ES-I3 (cell line): ENCODE results near the gene TRIM32.

Source experiments
- H3K36me3 ChIP-seq: 2 replicates; pipeline ENCODE4 v1.6.1; 2013; ENCODE audit warnings: mild to moderate bottlenecking, low read length, control low read depth, moderate library complexity; ENCODE audit not compliant: insufficient read depth
- H3K4me1 ChIP-seq: 2 replicates; pipeline ENCODE4 v1.6.1; 2013; ENCODE audit warnings: mild to moderate bottlenecking, control low read depth, low read length; ENCODE audit not compliant: insufficient read depth
- H3K9ac ChIP-seq: 2 replicates; pipeline ENCODE4 v1.6.1; 2013; ENCODE audit warnings: low read depth, mild to moderate bottlenecking, low read length, moderate library complexity
- H3K9me3 ChIP-seq: 2 replicates; pipeline ENCODE4 v1.6.1; 2013; ENCODE audit warnings: mild to moderate bottlenecking, low read length, moderate library complexity; ENCODE audit not compliant: control insufficient read depth, insufficient read depth

Gene TRIM32, protein sequence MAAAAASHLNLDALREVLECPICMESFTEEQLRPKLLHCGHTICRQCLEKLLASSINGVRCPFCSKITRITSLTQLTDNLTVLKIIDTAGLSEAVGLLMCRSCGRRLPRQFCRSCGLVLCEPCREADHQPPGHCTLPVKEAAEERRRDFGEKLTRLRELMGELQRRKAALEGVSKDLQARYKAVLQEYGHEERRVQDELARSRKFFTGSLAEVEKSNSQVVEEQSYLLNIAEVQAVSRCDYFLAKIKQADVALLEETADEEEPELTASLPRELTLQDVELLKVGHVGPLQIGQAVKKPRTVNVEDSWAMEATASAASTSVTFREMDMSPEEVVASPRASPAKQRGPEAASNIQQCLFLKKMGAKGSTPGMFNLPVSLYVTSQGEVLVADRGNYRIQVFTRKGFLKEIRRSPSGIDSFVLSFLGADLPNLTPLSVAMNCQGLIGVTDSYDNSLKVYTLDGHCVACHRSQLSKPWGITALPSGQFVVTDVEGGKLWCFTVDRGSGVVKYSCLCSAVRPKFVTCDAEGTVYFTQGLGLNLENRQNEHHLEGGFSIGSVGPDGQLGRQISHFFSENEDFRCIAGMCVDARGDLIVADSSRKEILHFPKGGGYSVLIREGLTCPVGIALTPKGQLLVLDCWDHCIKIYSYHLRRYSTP

DNA sequence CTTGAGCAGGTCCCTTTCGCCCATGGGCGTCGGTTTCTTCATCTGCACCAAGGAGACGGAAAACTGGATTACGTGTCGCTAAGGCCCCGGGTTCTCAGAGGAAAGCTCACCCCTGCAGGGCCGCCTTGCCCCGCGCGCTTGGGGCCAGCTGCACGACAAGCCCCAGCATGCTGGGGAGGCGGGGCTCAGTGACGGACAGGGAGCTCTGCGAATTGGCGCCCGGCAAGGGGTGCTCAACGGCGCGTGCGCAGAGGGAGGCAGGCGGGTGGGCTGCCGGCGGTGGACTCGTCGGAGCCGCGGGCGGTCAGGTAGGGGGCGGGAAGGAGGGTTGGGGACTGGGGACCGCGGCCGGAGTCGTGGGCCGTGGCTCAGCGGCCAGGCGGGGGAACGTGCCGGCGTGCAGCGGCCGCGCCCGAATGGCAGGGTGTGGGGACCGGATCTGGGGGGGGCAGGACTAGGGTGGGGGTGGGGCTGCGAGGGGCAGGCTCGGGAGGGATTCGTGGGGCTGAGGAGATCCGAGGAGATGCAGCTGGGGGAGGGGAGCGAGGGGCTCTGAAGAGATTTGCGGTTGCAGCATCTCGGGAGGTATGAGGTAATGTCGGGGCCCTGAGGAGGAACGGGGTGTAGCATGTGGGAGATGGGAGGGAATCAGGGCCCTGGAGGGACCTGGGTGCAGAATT, at the start of gene TRIM32:
TSS of gene TRIM32 (plus strand) at position 232 of the 680 bp plus-strand sequence. CDS start 10,438 bp downstream, outside the sequence.
- Histone ChIP-seq H3K4me1 (no peaks in the 10 kb centered on the region), H3K9ac (peak within 1 kb of the TSS; percentile 80), H3K36me3 (no peaks in the 10 kb centered on the region; the same call in 1 of the 2 replicates), H3K9me3 (peaks cover 5% of the 10 kb centered on the region; the same call in 1 of the 2 replicates)

DNA sequence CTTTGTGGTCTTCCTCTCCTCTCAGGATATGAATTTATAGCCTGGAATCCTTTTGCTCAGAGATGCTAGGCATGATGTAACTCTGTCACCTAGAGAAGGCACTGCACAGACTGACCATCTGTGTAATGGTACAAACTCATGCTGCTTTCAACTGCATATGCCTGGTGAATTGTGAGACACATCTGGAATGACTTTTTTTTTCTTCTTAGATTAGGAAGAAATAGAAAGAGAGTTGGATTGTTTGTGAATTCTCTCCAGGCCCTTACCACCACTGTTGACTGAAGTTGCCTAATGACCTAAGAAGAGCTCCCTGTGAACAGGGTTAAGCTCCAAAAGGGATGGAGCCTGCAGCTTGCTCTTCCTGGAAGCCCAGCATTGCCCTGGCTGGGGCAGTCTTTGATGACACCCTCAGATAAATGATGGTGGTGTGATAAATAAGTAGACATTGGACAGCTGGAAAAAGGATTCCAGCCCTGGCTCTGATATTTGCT, 47.8 kb upstream of the TRIM32 start:
- Histone ChIP-seq H3K36me3 (no peaks in the 10 kb centered on the region), H3K9me3 (peaks cover 4% of the 10 kb centered on the region; the same call in 1 of the 2 replicates)

DNA sequence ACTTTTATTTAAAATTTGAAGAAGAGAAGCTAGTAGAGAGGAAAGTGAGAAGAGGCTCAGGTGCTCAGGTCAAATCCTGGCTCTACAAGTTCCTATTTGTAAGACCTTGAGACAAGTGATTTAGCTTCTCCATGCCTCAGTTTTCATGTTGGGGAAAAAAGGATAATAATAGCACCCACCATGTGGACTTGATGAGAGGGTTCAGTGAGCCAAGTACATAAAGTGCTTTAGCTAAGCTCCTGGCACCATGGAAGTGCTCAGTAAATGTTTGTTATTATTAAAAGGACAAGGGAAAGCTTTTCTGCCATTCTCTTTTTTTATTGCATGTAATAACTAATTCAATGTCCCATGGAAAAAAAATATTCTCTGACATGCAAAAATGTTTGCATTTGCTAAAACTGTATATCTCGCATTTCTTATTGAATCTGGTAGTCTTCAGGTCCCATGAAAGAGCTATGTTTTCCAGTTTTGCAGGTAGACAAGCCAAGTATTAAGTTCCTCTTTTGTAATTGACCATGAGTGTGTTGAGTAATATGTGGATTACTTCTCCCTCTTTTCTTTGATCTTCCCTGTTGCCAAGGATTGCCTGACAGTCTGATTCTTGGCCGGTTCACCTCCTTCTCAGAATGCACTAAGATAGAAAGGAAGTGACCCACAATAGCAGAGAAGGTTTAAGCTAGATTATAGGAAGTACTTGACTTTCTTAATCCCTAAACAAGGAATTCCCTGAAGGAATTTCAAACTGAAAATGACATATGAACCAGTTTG, 45.6 kb upstream of the TRIM32 start:
- Histone ChIP-seq H3K36me3 (no peaks in the 10 kb centered on the region), H3K4me1 (no peaks in the 10 kb centered on the region), H3K9me3 (peaks cover 4% of the 10 kb centered on the region; the same call in 1 of the 2 replicates), H3K9ac (no peak overlapping the region)

More for the DNA sequence above, 47.8 kb upstream of the TRIM32 start:
- Histone ChIP-seq H3K4me1 (no peaks in the 10 kb centered on the region), H3K9ac (no peak overlapping the region)

DNA sequence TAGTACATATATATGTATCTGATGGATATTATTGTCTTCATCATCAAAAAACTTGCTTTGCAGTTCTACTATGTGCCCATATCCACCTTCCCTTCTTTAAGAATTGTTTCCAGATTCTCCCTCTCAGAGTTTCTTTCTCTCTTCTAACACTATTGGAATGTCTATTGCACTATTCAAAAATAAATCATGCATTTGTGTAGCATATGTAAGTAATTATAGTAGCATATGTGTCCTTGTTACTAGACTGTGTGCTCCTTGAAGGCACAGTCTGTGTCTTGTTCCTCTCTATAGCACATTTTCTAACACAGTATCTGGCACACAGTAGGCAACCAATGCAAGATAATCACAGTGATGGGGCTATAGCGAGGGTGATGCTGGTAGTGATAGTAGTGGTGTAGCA, 43.4 kb upstream of the TRIM32 start:
- H3K9ac ChIP-seq = no peak overlapping the region
- H3K36me3 ChIP-seq = no peaks in the 10 kb centered on the region
- H3K9me3 ChIP-seq = no peaks in the 10 kb centered on the region
- H3K4me1 ChIP-seq = no peaks in the 10 kb centered on the region

DNA sequence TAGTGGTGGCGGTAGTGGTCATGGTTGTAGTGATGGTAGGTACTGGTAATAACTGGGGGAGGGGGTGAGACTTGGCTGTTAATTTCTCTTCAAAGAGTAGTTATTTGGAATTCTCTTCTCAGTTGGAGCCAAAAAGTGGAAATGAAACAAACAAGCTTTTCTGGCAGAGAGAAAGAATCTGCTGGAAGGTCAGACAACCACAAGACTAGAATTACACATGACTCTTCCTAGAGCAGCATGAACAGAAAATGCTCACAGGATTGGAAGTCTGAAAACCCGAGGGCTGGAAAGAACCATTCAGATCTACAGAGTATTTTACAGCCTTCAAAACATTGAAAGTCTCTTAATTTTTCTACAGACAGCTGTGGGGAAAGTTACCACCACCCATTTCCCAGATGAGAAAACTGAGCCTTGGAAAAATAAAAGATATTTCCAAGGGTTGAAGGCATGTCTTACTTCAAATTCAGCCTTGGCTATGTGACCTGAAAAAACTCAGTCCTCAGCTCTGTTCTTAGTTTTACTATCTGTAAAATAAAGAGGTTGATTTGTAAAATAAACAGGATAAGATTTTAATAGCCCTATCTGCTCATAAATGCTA, 42.9 kb upstream of the TRIM32 start:
- Histone ChIP-seq H3K36me3 (no peaks in the 10 kb centered on the region), H3K9ac (no peak overlapping the region), H3K9me3 (no peaks in the 10 kb centered on the region), H3K4me1 (no peaks in the 10 kb centered on the region)

DNA sequence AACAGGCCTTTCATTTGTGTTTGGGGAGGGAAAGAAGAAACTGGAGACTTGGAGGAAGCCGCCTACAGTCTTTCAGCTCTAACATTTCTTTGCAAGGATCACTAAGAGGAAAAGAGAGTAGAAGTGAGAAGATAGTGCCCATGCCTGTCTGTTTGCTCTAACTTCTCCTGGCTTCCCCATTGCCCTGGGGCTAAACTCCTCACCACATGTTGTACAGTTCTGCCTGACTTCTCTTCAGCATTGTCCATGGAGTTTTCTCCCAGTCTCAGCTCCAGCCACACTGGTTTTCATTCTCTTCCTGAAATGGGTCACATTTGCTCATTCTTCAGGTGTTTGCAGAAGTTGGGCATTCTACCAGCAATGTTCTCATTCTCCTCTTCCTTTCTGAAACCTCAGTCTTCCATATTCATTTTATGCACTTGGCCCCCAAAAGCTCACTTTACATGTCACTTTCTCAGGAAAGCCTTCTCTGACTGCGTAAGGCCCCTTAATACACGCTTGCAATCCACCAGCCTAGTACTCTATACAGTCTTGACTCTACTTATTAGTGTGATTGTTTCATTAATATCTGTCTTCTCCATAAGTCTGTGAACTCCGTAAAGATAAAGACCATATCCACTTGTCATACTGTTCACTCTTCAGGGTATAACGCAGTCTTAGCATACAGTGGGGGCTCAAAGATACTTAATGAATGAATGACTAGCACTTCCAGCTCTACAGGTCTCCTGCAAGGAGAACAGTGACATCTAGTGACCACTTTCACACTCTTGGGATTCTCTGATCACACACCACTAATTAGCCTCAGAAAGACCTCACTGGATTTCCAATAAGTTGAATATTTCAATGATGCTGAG, 40.2 kb upstream of the TRIM32 start:
- H3K4me1 ChIP-seq = no peaks in the 10 kb centered on the region
- no peak overlapping the region for H3K9ac ChIP-seq
- no peaks in the 10 kb centered on the region for H3K9me3 ChIP-seq
- no peaks in the 10 kb centered on the region for H3K36me3 ChIP-seq

DNA sequence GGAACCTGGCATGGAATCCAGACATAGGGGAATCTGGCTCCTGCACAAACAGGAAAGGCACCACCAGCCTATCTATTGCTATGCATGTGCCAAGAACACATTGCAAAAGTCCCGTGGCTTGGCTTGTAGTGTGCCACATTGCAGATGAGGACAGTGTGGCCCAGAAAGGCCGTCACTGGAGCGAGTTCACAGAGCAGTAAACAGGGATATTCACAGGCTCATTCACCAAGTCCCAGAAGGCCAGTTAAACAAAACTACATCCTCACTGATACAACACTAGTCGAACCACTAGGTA, 39.6 kb upstream of the TRIM32 start:
- Histone ChIP-seq H3K9ac (no peak overlapping the region), H3K4me1 (no peaks in the 10 kb centered on the region), H3K9me3 (no peaks in the 10 kb centered on the region), H3K36me3 (no peaks in the 10 kb centered on the region)

DNA sequence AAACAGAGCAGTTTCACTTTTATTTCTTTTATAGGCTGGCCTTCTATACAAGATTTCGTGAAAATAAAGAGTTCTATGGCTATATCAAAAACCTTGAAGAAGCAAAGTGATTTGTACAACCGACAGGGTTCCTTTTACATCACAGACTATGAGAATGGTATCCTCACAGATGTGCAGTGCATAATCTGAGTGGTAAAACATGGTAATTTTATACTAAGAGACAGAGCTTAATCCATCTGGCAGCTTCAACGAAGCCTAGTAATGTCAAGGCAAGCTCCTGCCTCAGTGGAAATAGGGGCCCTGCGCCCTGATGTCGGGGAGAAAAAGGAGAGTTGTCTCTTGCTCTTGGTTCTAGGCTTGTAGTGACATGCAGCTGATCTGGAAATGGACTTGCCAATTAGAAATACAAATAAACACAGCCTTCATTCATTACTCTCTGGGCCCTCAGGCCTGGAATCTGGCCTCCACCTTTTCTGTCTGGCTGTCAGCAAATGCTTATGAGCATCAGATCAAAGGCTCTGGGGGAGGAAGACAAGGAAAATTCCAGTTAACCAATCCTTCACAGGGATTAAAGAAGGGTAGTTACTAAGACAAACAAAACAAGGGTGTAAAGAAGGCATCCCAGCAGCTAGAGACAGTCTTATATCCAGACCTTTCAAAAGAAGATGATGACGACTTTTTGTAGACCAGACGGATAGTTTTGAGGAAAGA, 33.6 kb upstream of the TRIM32 start:
- Histone ChIP-seq H3K9me3 (no peaks in the 10 kb centered on the region), H3K36me3 (no peaks in the 10 kb centered on the region), H3K9ac (no peak overlapping the region), H3K4me1 (no peaks in the 10 kb centered on the region)

DNA sequence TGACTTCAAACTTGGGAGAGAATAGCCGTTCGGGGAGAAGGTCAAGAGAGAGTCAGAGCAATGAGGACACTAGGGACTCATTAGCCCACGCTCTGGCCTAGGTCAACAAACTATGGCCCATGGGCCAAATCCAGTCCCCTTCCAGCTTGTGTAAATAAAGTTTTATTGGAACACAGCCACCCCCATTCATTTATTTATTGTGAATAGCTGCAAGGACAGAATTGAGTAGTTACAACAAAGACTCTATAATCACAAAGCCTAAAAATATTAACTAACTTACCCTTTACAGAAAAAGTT, 33.1 kb upstream of the TRIM32 start:
- Histone ChIP-seq H3K36me3 (no peaks in the 10 kb centered on the region), H3K4me1 (no peaks in the 10 kb centered on the region), H3K9ac (no peak overlapping the region), H3K9me3 (no peaks in the 10 kb centered on the region)

DNA sequence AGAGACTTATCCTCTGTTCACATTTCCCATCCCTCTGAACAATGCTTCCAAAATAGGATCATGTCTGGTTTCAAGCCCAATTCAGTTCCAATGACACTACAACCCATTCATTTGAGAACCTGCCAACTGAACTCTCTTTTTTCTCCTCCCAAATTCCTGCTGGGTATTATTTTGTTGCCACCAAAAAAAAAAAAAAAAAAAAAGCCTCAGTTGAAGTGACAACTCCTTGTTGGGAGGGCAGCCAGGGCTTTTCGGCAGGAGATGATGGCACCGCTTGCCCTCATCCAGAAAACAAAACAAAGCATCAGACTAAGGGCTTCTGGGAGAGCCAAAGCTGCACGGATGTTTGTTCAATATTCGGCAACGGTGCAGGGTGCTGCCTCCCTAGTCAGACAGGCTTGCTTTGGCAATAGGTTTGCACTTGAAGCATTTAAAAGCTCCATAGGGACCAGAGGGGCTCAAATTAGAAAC, 30.6 kb upstream of the TRIM32 start:
- Histone ChIP-seq H3K9ac (no peak overlapping the region), H3K36me3 (no peaks in the 10 kb centered on the region), H3K4me1 (peaks cover 2% of the 10 kb centered on the region; the same call in 1 of the 2 replicates), H3K9me3 (no peaks in the 10 kb centered on the region)

DNA sequence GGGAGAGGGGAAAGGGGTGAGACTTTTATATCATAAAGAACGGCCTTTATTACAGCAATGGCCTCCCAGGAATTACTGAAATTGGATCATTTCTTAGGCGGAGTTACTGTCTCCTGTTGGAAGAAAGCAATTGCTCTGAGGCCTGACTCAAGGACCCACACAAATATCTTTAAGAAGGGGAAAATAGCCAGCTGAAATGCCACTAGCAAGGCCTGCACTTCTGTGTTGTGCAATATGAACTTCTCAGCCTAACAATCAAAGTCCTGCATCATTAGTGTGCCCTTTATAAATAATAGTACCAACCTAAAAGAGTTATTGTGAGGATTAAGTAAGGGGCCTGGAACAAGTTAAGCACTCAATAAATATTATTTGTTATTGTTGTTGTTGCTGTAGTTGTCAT, 30.1 kb upstream of the TRIM32 start:
- Histone ChIP-seq H3K36me3 (no peaks in the 10 kb centered on the region), H3K9ac (no peak overlapping the region), H3K4me1 (peaks cover 2% of the 10 kb centered on the region; the same call in 1 of the 2 replicates), H3K9me3 (no peaks in the 10 kb centered on the region)

DNA sequence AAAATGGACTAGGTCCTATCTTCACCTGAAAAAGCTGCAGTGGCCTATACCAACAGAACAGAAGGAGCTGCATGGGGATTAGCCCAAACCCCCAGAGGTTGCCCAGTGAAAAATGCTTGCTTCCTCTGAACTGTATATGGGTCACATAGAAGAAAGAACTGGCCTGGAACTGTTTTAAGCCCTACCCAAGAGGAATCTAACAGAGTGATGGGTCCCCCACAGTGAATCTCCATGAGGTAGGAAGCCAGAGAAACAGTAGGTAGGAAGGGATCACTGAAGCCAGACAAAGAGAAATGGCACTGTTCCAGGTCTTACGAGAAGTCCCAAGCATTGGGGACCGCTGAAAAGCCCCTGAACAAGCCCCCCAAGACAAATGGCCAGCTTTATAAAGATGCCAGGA, 28.8 kb upstream of the TRIM32 start:
- H3K9me3 ChIP-seq = no peaks in the 10 kb centered on the region
- peaks cover 2% of the 10 kb centered on the region; the same call in 1 of the 2 replicates for H3K4me1 ChIP-seq
- H3K9ac ChIP-seq = no peak overlapping the region
- no peaks in the 10 kb centered on the region for H3K36me3 ChIP-seq
